ENCODE data around the gene USP28. TPM values are rescaled to one million over a fixed set of nuclear protein-coding genes. Genes with fewer than 3 reads are reported as not detected.

The USP28 gene
- total and polyA plus RNA-seq, 2 of the 8 experiments (the other 6 are each of a cell fraction or from before 2014, with no cell fraction given): 82.6 to 119 TPM

DNA sequence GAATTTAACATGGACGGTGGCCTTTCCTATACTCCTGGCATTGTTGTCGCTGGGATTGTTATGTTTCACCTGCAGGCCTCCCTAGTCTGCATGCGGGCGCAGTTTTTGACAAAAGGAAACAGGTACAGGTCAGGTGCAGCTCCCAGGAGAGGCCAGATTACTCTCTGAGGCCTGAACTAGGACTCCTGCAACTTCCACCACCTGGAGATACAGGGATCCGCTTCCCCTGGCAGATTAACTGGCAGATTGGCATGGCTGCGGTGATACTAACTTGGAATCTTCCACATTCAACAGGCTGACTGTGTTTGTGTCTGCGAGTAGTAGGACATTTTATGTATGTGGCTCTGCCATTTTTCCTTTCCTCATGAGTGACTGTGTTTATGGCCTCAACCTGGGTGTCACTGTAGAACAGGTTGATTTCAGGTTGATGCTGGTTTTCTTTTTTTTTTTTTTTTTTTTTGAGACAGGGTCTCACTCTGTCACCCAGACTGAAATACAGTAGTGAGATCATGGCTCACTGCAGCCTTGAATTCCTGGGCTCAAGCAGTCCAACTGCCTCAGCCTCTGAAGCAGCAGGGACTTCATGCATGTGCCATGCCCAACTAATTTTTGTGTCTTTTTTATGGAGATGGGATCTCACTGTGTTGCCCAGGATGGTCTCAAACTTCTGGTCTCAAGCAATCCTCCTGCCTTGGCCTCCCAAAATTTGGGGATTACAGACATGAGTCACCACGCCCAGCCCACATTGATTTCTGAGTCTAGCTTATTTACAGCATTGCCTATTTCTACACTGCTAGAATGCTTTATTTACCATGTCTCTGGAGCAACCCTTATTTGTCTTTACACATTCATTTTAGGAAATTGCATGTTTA, 1.7 kb upstream of the USP28 start:
- H3K14ac ChIP-seq (ENCODE audit: insufficient read length): no peak overlapping the region
- H3K4me3 ChIP-seq (ENCODE audit: extremely low read depth in 1 of 4, insufficient read depth in 2 of 4, low read depth in 3 of 4, low read length in 4 of 4): no peak overlapping the region
- FAIRE-seq: no peak
- no peak overlapping the region for H2AFZ ChIP-seq (ENCODE audit: low read length)
- no peak overlapping the region for H3K18ac ChIP-seq (ENCODE audit: extremely low read depth, low read length)
- no peaks in the 10 kb centered on the region for H3K27me3 ChIP-seq (replicated peaks in 1 of 4; ENCODE audit: control insufficient read depth in 3 of 4, extremely low read depth in 1 of 4, insufficient read depth in 3 of 4, low read length in 3 of 4)
- H3K27ac ChIP-seq (ENCODE audit: low read depth, low read length): no peak overlapping the region
- no peaks in the 10 kb centered on the region for H3K79me1 ChIP-seq (ENCODE audit: low read depth, low read length)
- peak overlapping the region in 1 of 2 experiments; percentile 70; a peak in 1 of 4 replicates for H3K4me2 ChIP-seq (ENCODE audit: insufficient read depth in 1 of 2, low read depth in 2 of 2, low read length in 2 of 2)
- no peak overlapping the region for H2BK5ac ChIP-seq (ENCODE audit: low read depth, low read length)
- 0 out of 2 replicates have a peak overlapping the region, but pooled peaks have one; percentile 32 for H2AK5ac ChIP-seq (ENCODE audit: low read depth, low read length)
- no peak overlapping the region for H3K23ac ChIP-seq (ENCODE audit: insufficient read length)
- H3K23me2 ChIP-seq (ENCODE audit: low read depth, low read length): peaks cover 10% of the 10 kb centered on the region
- no peaks in the 10 kb centered on the region; a peak in 1 of 4 replicates for H3K9me3 ChIP-seq (ENCODE audit: insufficient read depth in 2 of 2, low read depth in 1 of 2, low read length in 1 of 2)
- H3K9ac ChIP-seq (replicated peaks in 1 of 4; ENCODE audit: extremely low read depth in 1 of 4, low read depth in 3 of 4, low read length in 3 of 4): peak overlapping the region in 1 of 4 experiments; percentile 6; a peak in 2 of 7 replicates
- H4K91ac ChIP-seq (replicated peaks; ENCODE audit: insufficient read length, low read length): peak overlapping the region; percentile 44
- H3K36me3 ChIP-seq (ENCODE audit: control insufficient read depth in 2 of 4, insufficient read depth in 4 of 4, low read length in 3 of 4): peaks cover 0 to 4% (median 0%) of the 10 kb centered on the region in 4 experiments; a peak in 1 of 8 replicates
- H2BK15ac ChIP-seq (ENCODE audit: low read length): peak overlapping the region; percentile 47; the same call in 1 of the 2 replicates
- H3K56ac ChIP-seq (replicated peaks; ENCODE audit: insufficient read length, low read depth, low read length): no peak overlapping the region
- H3K4ac ChIP-seq (replicated peaks; ENCODE audit: insufficient read length, low read depth, low read length): no peak overlapping the region
- no peak overlapping the region for H4K5ac ChIP-seq (ENCODE audit: insufficient read length, low read depth, low read length)
- no peak for TF ChIP-seq NANOG (IDR thresholded peaks at IDR 0.05; ENCODE audit: insufficient read depth, low read depth, low read length, poor library complexity, severe bottlenecking)
- no peak for TF ChIP-seq RBBP5 (IDR thresholded peaks at IDR 0.05; ENCODE audit: borderline replicate concordance, low read depth, low read length)
- no peak for TF ChIP-seq NRF1 (IDR thresholded peaks at IDR 0.05; ENCODE audit: low read depth, low read length)
- TF ChIP-seq SRF (IDR thresholded peaks at IDR 0.05; ENCODE audit: low read depth, low read length): no peak
- TF ChIP-seq BACH1 (IDR thresholded peaks at IDR 0.05; ENCODE audit: low read length): no peak
- TF ChIP-seq SIX5 (IDR thresholded peaks at IDR 0.05; ENCODE audit: low read depth, low read length): no peak
- no peak for TF ChIP-seq POLR2AphosphoS5 (IDR thresholded peaks at IDR 0.05; ENCODE audit: low read depth, low read length)
- H4K20me1 ChIP-seq (replicated peaks in 1 of 2; ENCODE audit: control insufficient read depth in 1 of 2, insufficient read depth in 2 of 2, low read length in 2 of 2): peaks cover 5% of the 10 kb centered on the region in 2 experiments
- CTCF ChIA-PET (ENCODE audit: partially characterized antibody): no interaction called here
- H3K4me1 ChIP-seq (replicated peaks in 1 of 4; ENCODE audit: control insufficient read depth in 3 of 4, insufficient read depth in 4 of 4, low read length in 3 of 4): peaks cover 0 to 5% (median 4%) of the 10 kb centered on the region in 4 experiments; a peak in 3 of 7 replicates
- H2BK120ac ChIP-seq (replicated peaks; ENCODE audit: low read depth, low read length): no peak overlapping the region
- WGBS, 2 experiments (ENCODE audit: extremely low coverage in 1 of 2, insufficient coverage in 1 of 2, insufficient read length in 1 of 2, insufficient replicate concordance in 2 of 2, low coverage in 1 of 2, low lambda C conversion rate in 2 of 2, missing lambda C conversion rate in 1 of 2): 86% methylated on average over 8 of the region's 8 CpGs; no CpG with 5 or more reads in 1 of the 2 experiments
- peak overlapping the region; percentile 29; the same call in 1 of the 2 replicates for H2BK20ac ChIP-seq (ENCODE audit: low read length)
- 0 out of 2 replicates have a peak overlapping the region, but pooled peaks have one; percentile 12 for H2BK12ac ChIP-seq (ENCODE audit: low read depth, low read length)
- H3K79me2 ChIP-seq (ENCODE audit: control insufficient read depth in 1 of 2, insufficient read depth in 2 of 2, low read length in 2 of 2): peaks cover 4 to 31% of the 10 kb centered on the region in 2 experiments
- POLR2A ChIA-PET (ENCODE audit: partially characterized antibody): interaction anchor here (1.4 to 8.0 kb wide), 2 partner anchors 15 to 71 kb away, joined by 3 to 91 read pairs; no protein-coding TSS in a partner anchor
- H4K8ac ChIP-seq (ENCODE audit: extremely low read depth, insufficient read depth, low read length): no peak overlapping the region
- no peak for DNase-seq (ENCODE audit: low read depth in 1 of 2, low spot score in 2 of 2)

Measured in H1 (cell line).